Peyer's patch (tissue), 4 donors: ENCODE data around the gene C1orf167. TPM values are rescaled to one million over a fixed set of nuclear protein-coding genes. Genes with fewer than 3 reads are reported as not detected.

ENCODE experiments used
- DNase-seq, 3 donors: peaks; one replicate each; pipeline ENCODE4 v3.0.0-alpha.2; 2017 to 2019
- H3K27ac ChIP-seq, 4 donors: fragments of 200-600 bp; sonication (generic); one replicate each; pipeline ENCODE4 v1.5.1; 2016 to 2019
- H3K27me3 ChIP-seq, 2 donors: fragments of 200-600 bp; sonication (generic); one replicate each; pipeline ENCODE4 v1.5.1; 2019
- H3K36me3 ChIP-seq, 3 donors: fragments of 200-600 bp; sonication (generic); one replicate each; pipeline ENCODE4 v1.5.1; 2016 to 2019
- H3K4me1 ChIP-seq, 4 donors: fragments of 200-600 bp; sonication (generic); one replicate each; pipeline ENCODE4 v1.5.1; 2016 to 2019
- H3K4me3 ChIP-seq, 4 donors: fragments of 200-600 bp; sonication (generic); 1 replicate in 3 of 4; 2 replicates in 1 of 4; pipeline ENCODE4 v1.5.1; 2016 to 2019; ENCODE audit warnings: mild to moderate bottlenecking in 1 of 4
- H3K9me3 ChIP-seq, 4 donors: fragments of 200-600 bp; sonication (generic); one replicate each; pipeline ENCODE4 v1.5.1; 2016 to 2019; ENCODE audit warnings: mild to moderate bottlenecking in 1 of 4
- CTCF ChIP-seq, 6 experiments: fragments of 450-650 bp in 4 of 6; fragments of 200-600 bp in 2 of 6; sonication (generic) in 1 of 6; IDR thresholded peaks; one replicate each; pipeline ENCODE4 v1.5.1; 2017 to 2019; ENCODE audit warnings: antibody characterized with exemption in 6 of 6, mild to moderate bottlenecking in 3 of 6, moderate library complexity in 1 of 6
- POLR2A ChIP-seq, 2 donors: fragments of 450-650 bp; IDR thresholded peaks; one replicate each; pipeline ENCODE4 v1.5.1; 2017; ENCODE audit warnings: antibody characterized with exemption in 2 of 2, mild to moderate bottlenecking in 2 of 2, moderate library complexity in 2 of 2
- total RNA-seq, 4 donors: library from RNA; depleted of rRNA; stranded (reverse); fragments of >200 nt; gene quantifications; one replicate each; pipeline ENCODE4 v1.1.0, GENCODE V29; 2016

C1orf167 gene
- total RNA-seq, 4 donors from 2014 or later = not detected

DNA sequence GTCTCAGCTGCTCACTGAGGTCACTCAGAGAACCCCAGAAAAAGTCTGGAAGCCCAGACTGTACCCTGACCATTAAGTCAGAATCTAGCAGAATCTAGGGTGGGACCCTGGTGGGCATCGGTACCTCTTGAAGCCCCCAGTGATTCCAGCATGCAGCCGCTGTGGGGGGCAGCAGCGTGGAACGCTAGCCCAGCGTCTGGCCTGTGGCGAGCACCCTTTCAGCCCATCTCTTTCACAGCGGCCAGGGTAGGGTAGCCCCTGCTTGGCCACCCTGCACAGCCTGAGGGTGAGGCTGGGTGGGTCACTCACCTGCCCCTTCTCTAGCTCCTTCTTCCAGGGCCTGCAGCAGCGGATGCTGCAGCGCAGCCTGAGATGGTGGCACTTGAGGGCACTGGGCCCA lies 16.3 kb downstream of the C1orf167 start:
- DNase-seq = no peak
- no peaks in the 10 kb centered on the region for H3K27me3 ChIP-seq
- no peak overlapping the region for H3K4me3 ChIP-seq
- H3K9me3 ChIP-seq = no peaks in the 10 kb centered on the region
- no peak overlapping the region for H3K27ac ChIP-seq
- no peaks in the 10 kb centered on the region for H3K36me3 ChIP-seq
- TF ChIP-seq CTCF (IDR thresholded peaks at IDR 0.05) (no peak), POLR2A (IDR thresholded peaks at IDR 0.05) (no peak)
- H3K4me1 ChIP-seq = no peaks in the 10 kb centered on the region

- Histone ChIP-seq H3K27me3 (no peaks in the 10 kb centered on the region), H3K4me3 (no peak overlapping the region), H3K27ac (no peak overlapping the region), H3K4me1 (no peaks in the 10 kb centered on the region), H3K9me3 (no peaks in the 10 kb centered on the region), H3K36me3 (no peaks in the 10 kb centered on the region)
- TF ChIP-seq POLR2A (IDR thresholded peaks at IDR 0.05) (no peak), CTCF (IDR thresholded peaks at IDR 0.05) (no peak)
- no peak for DNase-seq
Observed at GRCh38 chr1:11778844-11779623, 17.0 kb downstream of the C1orf167 start.

- DNase-seq = no peak
- no peaks in the 10 kb centered on the region for H3K36me3 ChIP-seq
- TF ChIP-seq CTCF (IDR thresholded peaks at IDR 0.05) (no peak), POLR2A (IDR thresholded peaks at IDR 0.05) (no peak)
- peaks cover 0 to 7% (median 2%) of the 10 kb centered on the region in 4 donors for H3K4me1 ChIP-seq
- no peaks in the 10 kb centered on the region for H3K27me3 ChIP-seq
- no peak overlapping the region for H3K27ac ChIP-seq
- no peaks in the 10 kb centered on the region for H3K9me3 ChIP-seq
- H3K4me3 ChIP-seq = no peak overlapping the region
Observed at GRCh38 chr1:11779715-11780379, 17.9 kb downstream of the C1orf167 start.

DNA sequence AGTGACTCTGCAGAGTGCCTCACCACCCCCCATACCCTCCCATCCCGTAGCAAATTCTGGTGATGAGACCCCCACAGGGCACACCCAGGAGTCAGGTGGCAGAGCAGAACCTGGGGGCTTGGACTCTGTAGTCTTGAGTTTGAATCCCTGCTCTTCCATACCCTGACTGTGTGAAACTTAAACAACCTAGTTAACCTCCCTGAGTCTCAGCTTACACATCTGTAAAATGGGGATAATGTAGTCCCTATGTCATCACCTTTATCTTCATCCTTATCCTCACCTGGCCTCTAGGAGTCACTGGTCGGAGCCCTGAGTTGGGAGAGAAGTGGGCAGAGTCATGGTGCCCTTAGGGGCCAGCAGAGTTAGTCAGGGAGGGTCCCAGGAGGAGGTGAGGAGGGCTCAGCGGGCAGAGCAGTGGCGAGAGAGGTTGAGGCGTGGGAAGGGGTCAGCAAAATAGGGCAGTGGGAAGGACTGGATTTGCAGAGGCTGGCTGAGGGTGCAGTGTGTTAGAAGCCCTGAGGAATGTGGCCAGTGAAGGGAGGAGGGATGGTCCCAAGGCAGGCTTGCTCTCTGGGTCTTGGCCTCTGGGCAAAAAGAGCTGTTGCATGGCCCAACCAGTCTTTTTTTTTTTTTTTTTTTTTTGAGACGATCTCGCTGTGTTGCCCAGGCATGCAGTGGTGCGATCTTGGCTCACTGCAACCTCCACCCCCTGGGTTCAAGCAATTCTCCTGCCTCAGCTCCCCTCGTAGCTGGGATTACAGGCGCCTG lies 18.6 kb downstream of the C1orf167 start:
- Histone ChIP-seq H3K4me1 (peaks cover 0 to 13% (median 7%) of the 10 kb centered on the region in 4 donors), H3K9me3 (no peaks in the 10 kb centered on the region), H3K36me3 (no peaks in the 10 kb centered on the region), H3K27ac (no peak overlapping the region), H3K4me3 (no peak overlapping the region), H3K27me3 (no peaks in the 10 kb centered on the region)
- TF ChIP-seq POLR2A (IDR thresholded peaks at IDR 0.05) = no peak
- TF ChIP-seq CTCF (IDR thresholded peaks at IDR 0.05) = no peak
- DNase-seq = no peak

DNA sequence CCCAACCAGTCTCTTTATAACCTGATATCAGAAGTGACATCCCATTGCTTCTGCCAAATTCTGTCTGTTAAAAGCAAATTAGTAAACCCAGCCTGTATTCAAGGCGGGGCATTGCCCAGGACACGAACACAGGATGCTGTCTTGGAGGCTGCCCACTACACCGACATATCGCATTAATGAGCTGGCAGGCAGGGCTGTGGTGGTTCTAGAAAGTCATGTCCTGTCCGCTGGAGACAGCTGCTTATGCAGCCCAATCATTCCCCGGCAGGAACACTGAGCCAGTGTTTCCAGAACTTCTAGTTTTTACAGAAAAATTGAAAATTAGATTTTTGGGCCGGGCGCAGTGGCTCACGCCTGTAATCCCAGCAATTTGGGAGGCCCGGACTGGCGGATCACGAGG lies 19.3 kb downstream of the C1orf167 start:
- Histone ChIP-seq H3K4me3 (no peak overlapping the region), H3K9me3 (no peaks in the 10 kb centered on the region), H3K27ac (no peak overlapping the region), H3K4me1 (peaks cover 0 to 13% (median 7%) of the 10 kb centered on the region in 4 donors), H3K27me3 (no peaks in the 10 kb centered on the region), H3K36me3 (no peaks in the 10 kb centered on the region)
- no peak for DNase-seq
- no peak for TF ChIP-seq CTCF (IDR thresholded peaks at IDR 0.05)
- no peak for TF ChIP-seq POLR2A (IDR thresholded peaks at IDR 0.05)
